RCC 7860 (cell line): ENCODE results near the gene TAF6.

Experiments used
- DNase-seq: peaks from one replicate; pipeline ENCODE4 v3.0.0-alpha.2; 2015; ENCODE audit warnings: low spot score
- FAIRE-seq: peaks from 2 replicates; lab custom pipeline; 2012; peaks lifted over from hg19 to GRCh38; lab: Jason Lieb, UNC

The TAF6 gene

DNA sequence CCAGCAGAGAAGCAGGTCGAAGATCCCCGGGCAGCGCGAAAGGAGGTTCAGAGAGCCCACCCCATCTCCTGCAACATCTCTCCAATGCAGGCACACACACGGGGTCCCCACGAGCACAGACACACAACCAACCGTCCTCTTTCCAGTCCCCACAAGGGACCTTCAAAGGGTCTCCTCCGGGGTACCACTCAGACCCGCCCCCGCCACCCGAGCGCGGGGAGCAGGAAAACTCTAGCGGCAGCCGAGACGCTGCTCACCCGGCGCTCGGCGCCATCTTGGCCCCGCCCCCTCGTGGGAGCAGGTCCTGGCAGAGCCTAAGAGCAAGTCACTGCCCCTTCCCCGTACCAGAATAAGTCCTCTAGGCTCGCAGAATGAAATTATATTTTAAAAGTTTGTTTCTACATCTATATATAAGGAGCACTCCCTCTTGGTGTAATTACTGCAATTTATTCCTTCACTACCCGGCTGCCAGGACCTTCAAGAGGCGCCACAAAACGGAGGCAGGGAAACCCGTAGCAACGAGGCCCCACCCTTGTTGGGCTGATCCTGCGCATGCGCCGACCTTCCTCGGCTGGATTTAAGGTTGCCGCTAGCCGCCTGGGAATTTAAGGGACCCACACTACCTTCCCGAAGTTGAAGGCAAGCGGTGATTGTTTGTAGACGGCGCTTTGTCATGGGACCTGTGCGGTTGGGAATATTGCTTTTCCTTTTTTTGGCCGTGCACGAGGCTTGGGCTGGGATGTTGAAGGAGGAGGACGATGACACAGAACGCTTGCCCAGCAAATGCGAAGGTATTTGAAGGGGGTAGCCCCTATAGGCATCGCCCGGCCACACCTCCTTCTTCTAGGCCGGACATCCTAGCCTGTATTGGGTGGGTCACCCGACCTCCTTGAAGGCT is at the start of gene TAF6, which contains the start of gene CNPY4:
TSS of gene TAF6 (minus strand) at position 287 of the 898 bp plus-strand sequence. CDS start 5,149 bp downstream, outside the sequence.
TSS of gene CNPY4 (plus strand) at position 563 of the 898 bp plus-strand sequence. CDS start at position 674, 111 bp downstream.
- DNase-seq: peak; percentile 91
- FAIRE-seq: peak; percentile 72

DNA sequence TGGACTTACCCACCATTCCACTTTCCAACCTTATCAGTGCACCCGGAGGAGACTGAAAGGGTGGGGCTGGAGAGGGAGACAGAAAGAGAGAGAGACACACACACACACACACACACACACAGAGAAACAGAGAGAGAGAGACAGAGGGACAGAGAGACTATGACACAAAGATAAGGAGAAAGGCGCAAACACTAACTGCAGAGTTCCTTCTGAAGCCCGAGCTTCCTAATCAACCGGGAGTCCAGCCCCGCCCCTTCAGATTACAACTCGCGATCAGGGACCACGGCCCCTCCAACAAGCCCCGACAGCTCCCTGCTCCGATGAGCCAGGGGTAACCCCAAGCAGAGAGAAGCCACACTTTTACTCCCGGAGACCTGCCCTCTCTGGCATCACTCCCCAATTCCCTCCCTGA is 48.8 kb upstream of the TAF6 start:
- DNase-seq (no peak), FAIRE-seq (no peak)

- FAIRE-seq (no peak), DNase-seq (no peak)
Measured at GRCh38 chr7:100166970-100167911, 48.1 kb upstream of the TAF6 start.

DNA sequence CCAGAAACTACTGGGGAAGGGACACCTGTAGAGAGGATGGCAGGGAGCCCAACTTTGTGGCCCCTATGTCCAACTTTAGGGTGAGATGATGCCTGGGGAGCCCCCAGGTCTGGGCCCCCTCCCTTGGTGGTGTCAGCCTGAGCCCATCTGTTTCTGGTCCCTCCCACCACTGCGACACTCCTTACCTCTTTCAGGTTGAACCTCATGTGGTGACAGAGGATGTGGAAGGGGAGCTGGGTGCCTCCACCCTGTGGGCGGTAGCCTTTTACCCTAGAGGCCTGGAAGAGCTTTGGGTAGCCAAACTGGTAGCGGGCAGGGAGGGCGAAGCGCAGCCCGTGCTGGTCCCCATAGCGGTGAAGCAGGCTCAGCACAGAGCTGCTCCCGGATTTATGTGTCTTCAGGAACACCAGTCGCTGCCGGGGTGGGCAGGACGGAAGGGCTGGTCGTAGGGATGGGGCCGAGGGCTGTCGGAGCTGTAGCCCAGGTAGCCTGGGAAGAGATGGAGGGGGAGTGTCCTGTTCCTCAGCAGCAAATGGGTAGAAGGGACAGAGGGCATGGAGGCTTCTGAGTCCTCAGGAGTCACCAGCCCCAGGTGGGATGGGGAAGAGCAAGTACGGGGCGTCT is 47.3 kb upstream of the TAF6 start:
- FAIRE-seq (no peak), DNase-seq (no peak)

DNA sequence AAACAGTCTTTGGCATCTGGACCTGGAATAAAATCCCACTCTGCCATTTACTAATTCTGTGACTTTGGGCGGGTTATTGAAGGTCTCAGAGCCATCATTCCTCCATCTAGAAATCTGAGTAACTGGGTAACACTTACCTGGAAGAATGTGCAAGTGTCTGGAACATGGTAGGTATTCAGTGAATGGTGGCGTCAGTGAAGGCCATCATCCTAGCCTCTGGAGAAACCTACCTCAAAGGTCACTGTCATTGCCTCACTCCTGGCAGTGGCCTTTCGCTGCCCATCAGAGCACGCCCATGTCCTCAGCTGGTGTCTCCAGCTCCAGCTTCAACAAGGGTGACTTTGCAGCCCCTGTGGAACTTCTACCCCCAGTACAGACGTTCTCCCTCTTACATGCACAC is 44.7 kb upstream of the TAF6 start:
- FAIRE-seq: no peak
- no peak for DNase-seq

DNA sequence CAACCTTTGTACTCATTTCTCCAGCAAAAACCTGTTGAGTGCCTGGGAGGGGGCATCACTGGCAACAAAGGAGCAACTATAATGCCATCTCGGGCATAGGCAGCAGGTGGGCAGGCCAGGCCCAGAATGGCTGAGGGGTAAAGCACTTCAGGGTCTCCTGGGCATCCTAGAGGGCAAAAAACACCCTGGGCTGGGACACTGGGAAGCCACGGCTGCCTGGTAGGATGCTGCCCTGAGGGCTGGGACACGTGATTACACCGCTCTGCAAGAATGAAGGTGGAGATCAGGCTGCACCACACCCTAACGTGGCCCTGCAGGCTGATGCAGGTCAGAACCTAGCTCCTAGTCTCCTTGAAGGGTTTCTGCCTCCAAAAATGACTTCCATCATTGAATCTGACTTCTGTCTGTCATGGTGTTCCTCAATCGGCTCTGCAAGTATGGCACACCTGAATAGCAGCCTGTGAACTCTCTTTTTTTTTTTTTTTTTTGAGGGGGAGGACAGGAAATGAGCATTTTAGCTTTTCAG is 43.9 kb upstream of the TAF6 start:
- FAIRE-seq: no peak
- DNase-seq: no peak

DNA sequence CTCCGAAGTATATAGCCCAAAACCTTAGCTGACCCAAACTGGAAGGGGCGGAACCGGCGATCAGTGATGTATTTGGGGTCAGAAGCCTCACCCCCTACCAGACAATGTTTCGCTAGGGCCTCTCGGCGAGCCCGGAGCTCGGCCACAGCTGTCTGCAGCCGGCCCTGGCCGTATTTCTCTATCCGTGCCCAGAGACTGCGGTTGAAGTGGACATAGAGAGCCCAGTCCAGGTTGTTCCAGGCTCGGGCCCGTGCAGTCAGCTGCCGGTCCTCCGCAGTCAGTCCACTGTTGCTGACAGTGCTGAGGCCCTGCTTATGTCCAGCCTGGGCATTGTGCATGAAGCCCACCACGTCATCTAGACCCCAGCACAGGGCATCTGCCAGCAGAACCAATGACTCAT is 40.9 kb upstream of the TAF6 start:
- no peak for FAIRE-seq
- DNase-seq: no peak

DNA sequence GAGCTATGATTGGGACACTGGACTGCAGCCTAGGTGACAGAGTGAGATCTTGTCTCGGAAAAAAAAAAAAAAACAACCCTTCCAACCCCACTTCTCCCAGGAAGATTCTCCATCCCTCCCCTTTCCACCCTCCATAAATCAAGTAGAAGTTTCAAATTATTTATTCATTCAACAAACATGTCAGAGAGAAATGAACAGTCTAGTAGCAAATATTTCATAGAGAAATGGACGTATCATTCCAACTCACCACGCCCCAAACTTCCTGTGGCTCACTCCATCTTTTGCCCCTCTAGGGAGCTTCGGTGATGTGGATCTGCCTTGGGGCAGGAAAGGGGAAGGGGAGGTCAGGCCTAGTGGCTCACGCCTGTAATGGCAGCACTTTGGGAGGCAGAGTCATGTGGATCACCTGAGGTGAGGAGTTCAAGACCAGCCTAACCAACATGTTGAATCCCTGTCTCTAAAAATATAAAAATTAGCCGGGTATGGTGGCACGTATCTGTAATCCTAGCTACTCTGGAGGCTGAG is 40.0 kb upstream of the TAF6 start:
- FAIRE-seq: no peak

DNA sequence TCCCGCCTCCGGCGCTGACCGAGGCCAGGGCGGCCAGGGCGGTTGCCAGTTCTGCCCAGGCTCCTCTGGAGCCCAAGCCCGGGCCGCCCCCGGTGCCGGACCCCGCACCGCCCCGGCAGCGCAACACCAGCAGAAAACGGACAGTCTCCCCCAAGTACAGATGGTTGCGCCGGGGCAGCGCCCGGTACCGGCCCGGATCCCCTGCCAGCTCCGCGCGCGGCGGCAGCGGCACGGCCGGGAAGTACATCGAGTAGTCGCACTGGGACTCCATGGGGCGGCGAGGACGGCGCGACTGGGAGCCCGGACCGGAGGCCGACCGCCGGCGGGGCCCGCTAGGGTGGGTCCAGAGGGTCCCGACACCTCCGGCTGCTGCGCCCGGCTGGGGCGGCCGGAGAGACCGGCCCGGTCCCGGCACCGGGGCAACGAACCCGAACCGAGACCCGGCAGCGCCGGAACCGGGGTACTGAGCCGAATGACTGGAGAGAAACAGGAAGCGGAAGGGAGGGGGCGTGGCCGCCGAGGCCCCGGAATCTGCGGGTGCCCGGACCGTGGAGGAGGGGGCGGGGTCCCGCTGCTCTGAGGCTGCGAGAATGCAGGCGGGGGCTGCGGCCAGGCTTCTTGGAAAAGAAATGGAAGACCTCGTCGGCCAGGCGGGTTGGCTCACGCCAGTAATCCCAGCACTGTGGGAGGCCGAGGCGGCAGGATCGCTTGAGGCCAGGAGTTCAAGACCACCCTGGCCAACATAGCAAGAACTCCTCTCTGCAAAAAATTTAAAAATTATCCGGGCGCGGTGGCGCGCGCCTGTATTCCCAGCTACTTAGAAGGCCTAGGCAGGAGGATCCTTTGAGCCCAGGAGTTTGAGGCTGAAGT is 39.3 kb upstream of the TAF6 start, which contains the start of gene TRAPPC14:
TSS of gene TRAPPC14 (minus strand) at position 495 of the 870 bp plus-strand sequence. CDS start at position 271, 224 bp downstream.
- no peak for FAIRE-seq

More for the DNA sequence above, 40.0 kb upstream of the TAF6 start:
- no peak for DNase-seq

DNA sequence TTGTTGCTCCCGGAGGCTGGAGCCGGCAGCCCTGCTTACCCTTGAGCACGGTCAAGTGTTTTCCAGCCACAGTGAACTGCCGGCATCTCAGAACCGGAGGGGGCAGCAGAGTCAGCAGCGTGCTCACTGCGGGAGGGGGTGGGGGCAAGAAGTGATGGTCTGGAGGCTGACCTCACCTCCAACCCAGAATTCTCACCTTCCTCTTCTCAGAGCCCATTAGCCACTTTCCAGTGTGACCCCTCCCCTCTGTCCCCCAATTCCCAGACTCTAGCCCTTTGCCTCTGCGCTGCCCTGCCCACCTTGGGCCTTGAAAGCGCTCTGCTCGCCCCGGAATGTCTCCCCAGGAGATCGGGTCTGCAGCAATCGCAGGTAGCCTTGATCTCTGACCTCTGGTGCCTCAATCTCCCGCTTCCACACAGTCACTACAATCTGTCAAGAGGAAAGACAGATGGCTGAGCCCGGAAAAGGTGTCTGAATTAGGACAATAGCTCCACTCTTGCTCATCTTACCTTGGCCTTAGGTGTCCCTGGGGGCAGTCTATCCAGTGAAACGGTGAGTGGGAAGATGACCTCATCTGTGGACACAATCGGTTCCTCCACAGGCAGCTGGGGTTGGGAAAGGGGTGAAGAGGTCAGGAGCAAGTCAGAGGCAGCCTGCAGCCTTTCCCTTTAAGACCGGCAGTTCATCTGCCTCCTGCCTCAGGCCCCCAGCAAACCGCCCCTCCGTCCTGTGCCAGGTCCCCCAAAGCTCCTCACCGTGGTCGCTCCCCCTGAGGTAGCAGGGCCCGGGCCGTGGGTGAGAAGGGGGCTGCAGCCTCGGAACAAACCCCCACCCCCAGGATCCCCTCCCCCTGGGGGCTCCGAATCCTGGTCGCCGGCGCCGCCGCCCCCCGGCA is 38.4 kb upstream of the TAF6 start:
- FAIRE-seq (no peak), DNase-seq (peak; percentile 80)

More for the DNA sequence above, 39.3 kb upstream of the TAF6 start, which contains the start of gene TRAPPC14:
- DNase-seq: peak; percentile 80

DNA sequence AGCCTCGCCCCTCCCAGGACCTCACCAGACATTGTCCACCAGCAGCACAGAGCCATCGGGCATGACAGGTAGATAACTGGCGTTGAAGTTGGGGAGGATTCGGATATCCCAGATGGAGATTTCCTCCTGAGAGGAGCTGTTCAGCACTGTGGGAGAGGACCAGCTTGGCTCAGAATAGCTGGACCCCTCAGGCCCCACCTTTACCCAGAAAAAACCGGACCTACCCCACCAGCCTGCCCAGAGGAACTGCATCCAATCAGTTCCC is 37.8 kb upstream of the TAF6 start:
- no peak for FAIRE-seq
- no peak for DNase-seq

GRCh38 chr7:100156331-100157068 is 37.3 kb upstream of the TAF6 start:
- no peak for FAIRE-seq
- DNase-seq: no peak

- no peak for DNase-seq
- FAIRE-seq: no peak
Measured at GRCh38 chr7:100155553-100156317, 36.6 kb upstream of the TAF6 start.

- FAIRE-seq (no peak), DNase-seq (no peak)
Measured at GRCh38 chr7:100154651-100155491, 35.7 kb upstream of the TAF6 start.

DNA sequence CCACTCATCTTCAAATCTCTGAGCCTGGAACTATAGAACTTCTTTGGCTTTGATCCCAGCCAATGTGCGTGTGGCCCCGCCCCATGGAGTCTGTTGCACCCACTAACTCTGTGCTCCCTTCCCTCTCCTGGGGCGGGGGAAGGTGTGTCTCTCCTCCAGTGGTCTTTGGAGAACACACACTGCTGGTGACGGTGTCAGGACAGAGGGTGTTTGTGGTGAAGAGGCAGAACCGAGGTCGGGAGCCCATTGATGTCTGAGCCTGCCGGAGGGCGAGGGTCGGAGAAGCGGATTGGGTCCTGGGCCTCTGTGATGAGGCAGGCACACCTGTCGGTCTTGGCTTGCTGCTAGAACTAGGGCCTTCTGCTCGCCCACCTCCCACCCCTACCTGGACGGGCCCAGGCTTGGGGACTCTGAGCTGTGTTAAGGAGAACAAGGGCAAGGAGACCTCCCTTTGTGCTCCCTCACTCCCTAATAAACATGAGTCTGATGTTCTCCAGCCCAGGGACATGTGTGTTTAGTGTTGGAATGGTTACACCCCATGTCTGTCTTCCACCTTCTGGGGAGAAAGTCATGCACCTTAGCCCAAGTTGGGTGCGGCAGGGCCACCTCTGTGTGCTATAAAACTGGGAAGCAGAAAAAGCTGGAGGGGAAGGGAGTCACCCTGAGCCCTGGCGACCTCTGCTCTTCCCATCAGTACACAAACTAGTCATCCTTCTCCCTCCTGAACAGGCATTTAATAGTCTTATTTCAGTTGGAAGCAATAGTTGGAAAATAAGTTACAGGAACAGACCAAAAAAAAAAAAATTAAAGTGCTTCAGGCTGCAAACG is 34.8 kb upstream of the TAF6 start:
- FAIRE-seq (no peak), DNase-seq (no peak)
